Spinal cord (tissue), 10 donors: Measurements from ENCODE around the gene SWSAP1. TPM values are rescaled to one million over a fixed set of nuclear protein-coding genes. Genes with fewer than 3 reads are reported as not detected.
A peak's percentile ranks its signal among the peaks of the same experiment; 100 is the strongest.

ENCODE experiments used
- DNase-seq, 6 donors: peaks; one replicate each; pipeline versions ENCODE4 v3.0.0 to v3.0.0-alpha.2; 2013 to 2015; ENCODE audit warnings: low spot score in 6 of 6, low read depth in 4 of 6
- H3K27ac ChIP-seq: one replicate; pipeline ENCODE4 v1.5.1; 2013; ENCODE audit warnings: low read depth, low read length, control low read depth
- H3K27me3 ChIP-seq: one replicate; pipeline ENCODE4 v1.6.1; 2013; ENCODE audit warnings: low read length; ENCODE audit not compliant: control insufficient read depth, insufficient read depth
- H3K36me3 ChIP-seq: one replicate; pipeline ENCODE4 v1.6.1; 2013; ENCODE audit warnings: low read length; ENCODE audit not compliant: control insufficient read depth, insufficient read depth
- H3K4me1 ChIP-seq: one replicate; pipeline ENCODE4 v1.6.1; 2013; ENCODE audit warnings: low read length; ENCODE audit not compliant: control insufficient read depth, insufficient read depth
- H3K4me3 ChIP-seq: one replicate; pipeline ENCODE4 v1.5.1; 2013; ENCODE audit warnings: low read depth, low read length, control low read depth
- H3K9me3 ChIP-seq: one replicate; pipeline ENCODE4 v1.6.1; 2013; ENCODE audit warnings: low read length; ENCODE audit not compliant: control insufficient read depth, insufficient read depth
- WGBS: methylation state at CpG from one replicate; pipeline ENCODE4 v1.1.5; 2013; ENCODE audit warnings: missing lambda C conversion rate; ENCODE audit not compliant: insufficient coverage; 5-methylcytosine and 5-hydroxymethylcytosine counted together
- polyA plus RNA-seq, 2 donors: library from polyadenylated mRNA; unstranded; fragments of 120-200 nt; gene quantifications; one replicate each; pipeline ENCODE4 v1.2.1, GENCODE V29; 2013; ENCODE audit not compliant: insufficient read length in 2 of 2
- total RNA-seq, 2 donors: library from RNA; depleted of rRNA in 1 of 2; stranded (reverse); fragments of 120-200 nt in 1 of 2; fragments of >200 nt in 1 of 2; gene quantifications; one replicate each; pipeline versions ENCODE4 v1.2.3 to v1.2.4, GENCODE V29; 2013 to 2014
- donor health status: healthy.

Gene SWSAP1
- total and polyA plus RNA-seq, 4 donors: 0.50 to 2.6 (median 2.4) TPM

DNA sequence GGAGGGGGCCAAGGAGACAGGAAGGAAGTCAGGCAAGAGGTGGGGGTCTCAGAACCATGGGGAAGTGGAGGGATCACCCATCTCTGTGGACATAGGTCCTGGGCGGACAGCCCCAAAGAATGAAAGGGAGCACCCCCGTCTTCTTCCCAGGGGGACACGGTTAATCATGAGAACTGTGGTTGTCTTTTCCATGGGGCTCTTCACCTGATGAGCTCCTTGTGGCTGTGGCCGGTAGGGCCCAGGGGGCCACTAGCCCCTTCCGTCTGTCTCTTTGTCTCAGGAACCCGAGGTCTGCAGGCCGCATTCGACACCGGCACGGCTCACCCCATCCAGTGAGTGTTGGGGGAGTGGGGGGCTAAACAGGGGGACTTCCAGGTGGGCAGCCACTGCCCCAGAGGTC lies 10.6 kb upstream of the SWSAP1 start:
- peaks cover 70% of the 10 kb centered on the region for H3K36me3 ChIP-seq
- no peak overlapping the region for H3K27ac ChIP-seq
- H3K4me3 ChIP-seq: no peak overlapping the region
- H3K27me3 ChIP-seq: no peaks in the 10 kb centered on the region
- no peaks in the 10 kb centered on the region for H3K9me3 ChIP-seq
- H3K4me1 ChIP-seq: peaks cover 21% of the 10 kb centered on the region
- no peak for DNase-seq
- WGBS: 93% methylated on average over 10 of the region's 10 CpGs

DNA sequence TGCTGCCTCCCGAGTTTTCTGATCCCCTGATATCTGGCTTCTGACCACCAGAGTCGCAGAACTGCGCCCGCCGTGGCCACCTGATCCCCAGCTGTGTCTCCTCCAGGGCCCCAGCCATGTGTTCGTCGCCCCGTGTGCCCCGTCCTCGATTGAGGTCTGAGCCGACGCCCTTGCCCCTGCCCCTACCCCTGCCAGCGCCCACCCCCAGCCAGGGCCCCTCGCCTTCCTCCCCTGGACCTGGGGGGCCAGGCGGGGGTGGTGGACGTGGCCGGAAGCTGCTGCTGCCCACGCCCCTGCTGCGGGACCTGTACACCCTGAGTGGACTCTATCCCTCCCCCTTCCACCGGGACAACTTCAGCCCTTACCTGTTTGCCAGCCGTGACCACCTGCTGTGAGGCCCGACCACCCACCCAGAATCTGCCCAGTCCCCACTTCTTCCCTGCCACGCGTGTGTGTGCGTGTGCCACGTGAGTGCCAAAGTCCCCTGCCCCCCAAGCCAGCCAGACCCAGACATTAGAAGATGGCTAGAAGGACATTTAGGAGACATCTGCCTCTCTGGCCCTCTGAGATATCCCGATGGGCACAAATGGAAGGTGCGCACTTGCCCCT lies 10.1 kb upstream of the SWSAP1 start:
- no peak for DNase-seq
- 88% methylated on average over 25 of the region's 28 CpGs for whole genome bisulfite sequencing
- peaks cover 69% of the 10 kb centered on the region for H3K36me3 ChIP-seq
- H3K27me3 ChIP-seq: no peaks in the 10 kb centered on the region
- peaks cover 21% of the 10 kb centered on the region for H3K4me1 ChIP-seq
- H3K9me3 ChIP-seq: no peaks in the 10 kb centered on the region
- no peak overlapping the region for H3K4me3 ChIP-seq
- H3K27ac ChIP-seq: no peak overlapping the region

DNA sequence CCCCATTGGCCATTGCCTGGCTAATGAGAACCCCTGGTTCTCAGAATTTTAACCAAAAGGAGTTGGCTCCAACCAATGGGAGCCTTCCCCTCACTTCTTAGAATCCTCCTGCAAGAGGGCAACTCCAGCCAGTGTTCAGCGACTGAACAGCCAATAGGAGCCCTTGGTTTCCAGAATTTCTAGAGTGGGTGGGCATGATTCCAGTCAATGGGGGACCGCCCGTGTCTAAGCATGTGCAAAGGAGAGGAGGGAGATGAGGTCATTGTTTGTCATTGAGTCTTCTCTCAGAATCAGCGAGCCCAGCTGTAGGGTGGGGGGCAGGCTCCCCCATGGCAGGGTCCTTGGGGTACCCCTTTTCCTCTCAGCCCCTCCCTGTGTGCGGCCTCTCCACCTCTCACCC lies 9.5 kb upstream of the SWSAP1 start:
- Histone ChIP-seq H3K9me3 (no peaks in the 10 kb centered on the region), H3K27ac (peak overlapping the region; percentile 33), H3K27me3 (no peaks in the 10 kb centered on the region), H3K36me3 (peaks cover 68% of the 10 kb centered on the region), H3K4me3 (no peak overlapping the region), H3K4me1 (peaks cover 21% of the 10 kb centered on the region)
- WGBS: 47% methylated on average over 3 of the region's 5 CpGs
- no peak for DNase-seq

GRCh38 chr19:11365557-11366117 lies 8.8 kb upstream of the SWSAP1 start:
- no peaks in the 10 kb centered on the region for H3K9me3 ChIP-seq
- DNase-seq: no peak
- no peak overlapping the region for H3K4me3 ChIP-seq
- peaks cover 21% of the 10 kb centered on the region for H3K4me1 ChIP-seq
- peaks cover 61% of the 10 kb centered on the region for H3K36me3 ChIP-seq
- no peaks in the 10 kb centered on the region for H3K27me3 ChIP-seq
- no peak overlapping the region for H3K27ac ChIP-seq
- WGBS: 20% methylated on average over 2 of the region's 7 CpGs

DNA sequence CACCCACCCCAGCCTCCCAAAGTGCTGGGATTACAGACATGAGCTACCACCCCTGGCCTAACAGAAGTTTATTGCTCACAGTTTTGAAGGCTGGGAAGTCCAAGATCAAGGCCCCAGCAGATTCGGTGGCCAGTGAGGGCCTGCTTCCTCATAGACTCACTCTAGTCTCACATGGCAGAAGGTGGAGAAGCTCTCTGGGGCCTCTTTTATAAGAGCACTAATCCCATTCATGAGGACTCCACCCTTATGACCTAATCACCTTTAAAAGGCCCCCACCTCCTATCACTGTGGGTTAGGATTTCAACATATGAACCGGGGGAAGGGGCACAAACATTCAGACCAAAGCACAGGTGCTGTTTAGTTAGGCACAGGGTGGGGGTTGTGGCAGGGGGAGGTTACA lies 6.9 kb upstream of the SWSAP1 start:
- no peak overlapping the region for H3K4me3 ChIP-seq
- no peaks in the 10 kb centered on the region for H3K9me3 ChIP-seq
- no peak overlapping the region for H3K27ac ChIP-seq
- no peaks in the 10 kb centered on the region for H3K27me3 ChIP-seq
- peaks cover 42% of the 10 kb centered on the region for H3K36me3 ChIP-seq
- H3K4me1 ChIP-seq: peaks cover 17% of the 10 kb centered on the region
- no peak for DNase-seq
- WGBS: 83% methylated on average over 1 of the region's 2 CpGs

DNA sequence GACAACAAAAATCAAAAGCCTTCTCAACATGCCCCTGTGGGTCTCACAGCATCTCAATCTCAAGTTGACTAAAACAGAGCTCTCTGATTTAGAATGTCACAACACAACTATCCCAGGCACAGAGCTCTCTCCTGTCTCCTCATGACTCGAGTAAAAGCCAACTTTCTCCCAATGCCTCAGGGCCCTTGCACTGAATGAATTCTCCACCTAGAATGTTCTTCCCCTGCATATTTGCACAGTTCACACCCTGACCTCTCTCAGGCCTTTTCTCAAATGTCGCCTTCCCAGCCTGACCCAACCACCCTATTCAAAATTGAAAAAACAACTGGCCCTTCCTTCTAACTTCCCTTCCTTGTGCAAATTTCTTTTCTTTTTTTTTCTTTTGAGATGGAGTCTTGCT lies 3.7 kb upstream of the SWSAP1 start:
- 88% methylated on average over 2 of the region's 2 CpGs for WGBS
- no peaks in the 10 kb centered on the region for H3K27me3 ChIP-seq
- DNase-seq: no peak
- no peak overlapping the region for H3K27ac ChIP-seq
- no peak overlapping the region for H3K4me3 ChIP-seq
- H3K4me1 ChIP-seq: peaks cover 29% of the 10 kb centered on the region
- H3K36me3 ChIP-seq: peaks cover 16% of the 10 kb centered on the region
- H3K9me3 ChIP-seq: no peaks in the 10 kb centered on the region

GRCh38 chr19:11373166-11373884 lies 1.1 kb upstream of the SWSAP1 start:
- peaks cover 36% of the 10 kb centered on the region for H3K4me1 ChIP-seq
- no peaks in the 10 kb centered on the region for H3K27me3 ChIP-seq
- DNase-seq: peak; percentile 61 to 97 (median 84)
- WGBS: 15% methylated on average over 9 of the region's 10 CpGs
- H3K27ac ChIP-seq: peak overlapping the region; percentile 100
- no peaks in the 10 kb centered on the region for H3K9me3 ChIP-seq
- H3K4me3 ChIP-seq: peak overlapping the region; percentile 95
- peaks cover 26% of the 10 kb centered on the region for H3K36me3 ChIP-seq

DNA sequence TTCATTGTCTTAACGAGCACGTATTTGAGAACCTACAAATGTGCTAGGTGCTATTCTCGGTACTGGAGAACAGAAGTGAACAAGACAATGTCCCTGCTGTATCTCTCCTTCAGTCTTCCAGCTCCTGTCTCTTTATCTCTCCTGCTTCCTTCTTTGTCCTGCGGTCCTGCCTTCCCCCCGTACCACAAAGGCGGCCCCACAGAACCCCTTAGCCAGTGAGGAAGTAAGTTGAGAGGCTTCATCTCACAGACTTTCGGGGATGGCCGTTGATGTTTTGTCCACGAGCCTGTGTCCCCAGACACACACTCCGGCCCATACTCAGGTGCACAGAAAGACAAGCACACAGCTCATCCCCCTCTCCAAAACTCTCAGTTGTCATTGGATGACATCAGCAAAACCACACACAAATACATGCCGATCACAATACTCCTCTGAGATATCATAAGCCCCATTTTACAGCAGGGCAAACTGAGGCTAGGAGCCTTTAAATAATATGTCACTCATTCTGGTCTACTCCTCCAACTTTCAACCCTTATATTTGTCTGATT lies 507 bp upstream of the SWSAP1 start:
- no peak for DNase-seq
- no peaks in the 10 kb centered on the region for H3K9me3 ChIP-seq
- peak overlapping the region; percentile 95 for H3K4me3 ChIP-seq
- H3K36me3 ChIP-seq: peaks cover 29% of the 10 kb centered on the region
- peak overlapping the region; percentile 100 for H3K27ac ChIP-seq
- 20% methylated on average over 8 of the region's 11 CpGs for WGBS
- H3K27me3 ChIP-seq: no peaks in the 10 kb centered on the region
- peaks cover 38% of the 10 kb centered on the region for H3K4me1 ChIP-seq

GRCh38 chr19:11375143-11375948 lies 880 bp downstream of the SWSAP1 start:
- 30% methylated on average over 22 of the region's 27 CpGs for WGBS

More at GRCh38 chr19:11375143-11375948, 880 bp downstream of the SWSAP1 start:
- H3K9me3 ChIP-seq: no peaks in the 10 kb centered on the region
- DNase-seq: no peak
- H3K4me1 ChIP-seq: peaks cover 38% of the 10 kb centered on the region
- H3K27me3 ChIP-seq: no peaks in the 10 kb centered on the region
- H3K36me3 ChIP-seq: peaks cover 21% of the 10 kb centered on the region
- peak overlapping the region; percentile 100 for H3K27ac ChIP-seq
- peak overlapping the region; percentile 95 for H3K4me3 ChIP-seq
